ENCODE results near the gene MYH16. TPM values are rescaled to one million over a fixed set of nuclear protein-coding genes. Genes with fewer than 3 reads are reported as not detected.

The MYH16 gene
- total and polyA plus RNA-seq, 2 experiments from 2014 or later, result not detected

GRCh38 chr7:99243751-99244337 is 28.8 kb upstream of the MYH16 start:
- H3K4me2 ChIP-seq, result no peak overlapping the region
- no peaks in the 10 kb centered on the region for H3F3A ChIP-seq (replicated peaks; ENCODE audit: low read depth)
- H3K36me3 ChIP-seq (ENCODE audit: insufficient read depth), result no peaks in the 10 kb centered on the region
- ATAC-seq (no peak), DNase-seq (ENCODE audit: low spot score) (no peak)
- H3K27ac ChIP-seq (ENCODE audit: low read depth), result no peak overlapping the region
- TF ChIP-seq CREB1 (CRISPR knock-in tag; IDR thresholded peaks at IDR 0.05; ENCODE audit: low read depth) (no peak), CTCF (conservative IDR thresholded peaks at IDR 0.05; ENCODE audit: low read depth in 2 of 2) (no peak), NANOG (IDR thresholded peaks at IDR 0.05; ENCODE audit: borderline replicate concordance) (no peak)
- TF ChIP-seq, protein P1, sequence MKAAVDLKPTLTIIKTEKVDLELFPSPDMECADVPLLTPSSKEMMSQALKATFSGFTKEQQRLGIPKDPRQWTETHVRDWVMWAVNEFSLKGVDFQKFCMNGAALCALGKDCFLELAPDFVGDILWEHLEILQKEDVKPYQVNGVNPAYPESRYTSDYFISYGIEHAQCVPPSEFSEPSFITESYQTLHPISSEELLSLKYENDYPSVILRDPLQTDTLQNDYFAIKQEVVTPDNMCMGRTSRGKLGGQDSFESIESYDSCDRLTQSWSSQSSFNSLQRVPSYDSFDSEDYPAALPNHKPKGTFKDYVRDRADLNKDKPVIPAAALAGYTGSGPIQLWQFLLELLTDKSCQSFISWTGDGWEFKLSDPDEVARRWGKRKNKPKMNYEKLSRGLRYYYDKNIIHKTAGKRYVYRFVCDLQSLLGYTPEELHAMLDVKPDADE (IDR thresholded peaks at IDR 0.05), result no peak
- Mint-ChIP-seq H3K27me3 (ENCODE audit: insufficient read depth, low read depth, poor library complexity) (no peaks in the 10 kb centered on the region), H3K4me1 (no peaks in the 10 kb centered on the region), H3K9me3 (no peaks in the 10 kb centered on the region), H3K4me3 (no peak overlapping the region), H3K36me3 (ENCODE audit: low read depth) (no peaks in the 10 kb centered on the region), H3K27ac (no peak overlapping the region)
- H3K27me3 ChIP-seq (ENCODE audit: insufficient read depth), result no peaks in the 10 kb centered on the region
- no peaks in the 10 kb centered on the region for H3K4me1 ChIP-seq (ENCODE audit: insufficient read depth)
- no peak overlapping the region for H2AFZ ChIP-seq
- H3K79me2 ChIP-seq (replicated peaks; ENCODE audit: insufficient read depth), result no peaks in the 10 kb centered on the region
- no peaks in the 10 kb centered on the region for H4K20me1 ChIP-seq (replicated peaks; ENCODE audit: insufficient read depth)
- no peak overlapping the region for H3K4me3 ChIP-seq
- H3K9me2 ChIP-seq (ENCODE audit: insufficient read depth), result no peaks in the 10 kb centered on the region

- ATAC-seq (no peak), DNase-seq (ENCODE audit: low spot score) (no peak)
- H3K9me3 Mint-ChIP-seq, result no peaks in the 10 kb centered on the region
- Histone ChIP-seq H2AFZ (no peak overlapping the region), H3K36me3 (ENCODE audit: insufficient read depth) (no peaks in the 10 kb centered on the region), H3K4me2 (no peak overlapping the region), H4K20me1 (replicated peaks; ENCODE audit: insufficient read depth) (no peaks in the 10 kb centered on the region), H3K4me3 (no peak overlapping the region), H3K79me2 (replicated peaks; ENCODE audit: insufficient read depth) (no peaks in the 10 kb centered on the region), H3K4me1 (ENCODE audit: insufficient read depth) (no peaks in the 10 kb centered on the region), H3F3A (replicated peaks; ENCODE audit: low read depth) (no peaks in the 10 kb centered on the region), H3K27ac (ENCODE audit: low read depth) (no peak overlapping the region), H3K27me3 (ENCODE audit: insufficient read depth) (no peaks in the 10 kb centered on the region), H3K9me2 (ENCODE audit: insufficient read depth) (no peaks in the 10 kb centered on the region)
- no peaks in the 10 kb centered on the region for H3K4me1 Mint-ChIP-seq
- H3K27me3 Mint-ChIP-seq (ENCODE audit: insufficient read depth, low read depth, poor library complexity), result no peaks in the 10 kb centered on the region
- H3K36me3 Mint-ChIP-seq (ENCODE audit: low read depth), result no peaks in the 10 kb centered on the region
- H3K27ac Mint-ChIP-seq, result no peak overlapping the region
- H3K4me3 Mint-ChIP-seq, result no peak overlapping the region
- no peak for TF ChIP-seq JUNB (IDR thresholded peaks at IDR 0.05; ENCODE audit: unreplicated experiment)
- TF ChIP-seq CREB1 (CRISPR knock-in tag; IDR thresholded peaks at IDR 0.05; ENCODE audit: low read depth), result no peak
- TF ChIP-seq EZH2 (IDR thresholded peaks at IDR 0.05; ENCODE audit: low read depth, unreplicated experiment), result no peak
- TF ChIP-seq EZH2phosphoT487 (IDR thresholded peaks at IDR 0.05; ENCODE audit: unreplicated experiment), result no peak
Observed at GRCh38 chr7:99244939-99245338, 27.7 kb upstream of the MYH16 start.
